ENCODE results near the gene TJP1.

- no peak for TF ChIP-seq CTCF (IDR thresholded peaks at IDR 0.05)
- no peak for TF ChIP-seq EZH2 (IDR thresholded peaks at IDR 0.05; ENCODE audit: borderline replicate concordance, insufficient read depth, low read depth, low read length, poor library complexity, severe bottlenecking)
These were observed 45.2 kb upstream of the TJP1 start for GRCh38 chr15:29867241-29868000.

Data from B cell (primary cell).